PFSK-1 (cell line): ENCODE data around the gene ENPP6.

Source experiments
- FOXP2 ChIP-seq: optimal IDR thresholded peaks from 2 replicates; pipeline ENCODE3; 2011; ENCODE audit warnings: borderline replicate concordance, control low read depth, inconsistent platforms; ENCODE audit not compliant: insufficient read depth; ENCODE audit errors: extremely low read length, extremely low read depth
- POLR2AphosphoS5 ChIP-seq: IDR thresholded peaks from 2 replicates; pipeline ENCODE4 v1.6.1; 2012; ENCODE audit warnings: low read depth, mild to moderate bottlenecking, control low read depth, low read length, moderate library complexity
- SIN3A ChIP-seq: IDR thresholded peaks from 2 replicates; pipeline ENCODE4 v1.6.1; 2012; ENCODE audit warnings: mild to moderate bottlenecking, low read length, moderate library complexity, borderline replicate concordance; ENCODE audit not compliant: insufficient read depth
- TAF1 ChIP-seq: IDR thresholded peaks from 2 replicates; pipeline ENCODE4 v1.6.1; 2012; ENCODE audit warnings: low read length, control low read depth, borderline replicate concordance; ENCODE audit not compliant: insufficient read depth
- TF ChIP-seq, protein P1 (sequence below), 2 experiments: IDR thresholded peaks; 2 replicates each; pipeline versions ENCODE4 v1.6.1 to v1.8.0; 2011 to 2012; ENCODE audit warnings: low read depth in 2 of 2, low read length in 2 of 2, control low read depth in 1 of 2, inconsistent platforms in 1 of 2, mild to moderate bottlenecking in 1 of 2, moderate library complexity in 1 of 2; ENCODE audit not compliant: insufficient read depth in 1 of 2

Gene ENPP6

DNA sequence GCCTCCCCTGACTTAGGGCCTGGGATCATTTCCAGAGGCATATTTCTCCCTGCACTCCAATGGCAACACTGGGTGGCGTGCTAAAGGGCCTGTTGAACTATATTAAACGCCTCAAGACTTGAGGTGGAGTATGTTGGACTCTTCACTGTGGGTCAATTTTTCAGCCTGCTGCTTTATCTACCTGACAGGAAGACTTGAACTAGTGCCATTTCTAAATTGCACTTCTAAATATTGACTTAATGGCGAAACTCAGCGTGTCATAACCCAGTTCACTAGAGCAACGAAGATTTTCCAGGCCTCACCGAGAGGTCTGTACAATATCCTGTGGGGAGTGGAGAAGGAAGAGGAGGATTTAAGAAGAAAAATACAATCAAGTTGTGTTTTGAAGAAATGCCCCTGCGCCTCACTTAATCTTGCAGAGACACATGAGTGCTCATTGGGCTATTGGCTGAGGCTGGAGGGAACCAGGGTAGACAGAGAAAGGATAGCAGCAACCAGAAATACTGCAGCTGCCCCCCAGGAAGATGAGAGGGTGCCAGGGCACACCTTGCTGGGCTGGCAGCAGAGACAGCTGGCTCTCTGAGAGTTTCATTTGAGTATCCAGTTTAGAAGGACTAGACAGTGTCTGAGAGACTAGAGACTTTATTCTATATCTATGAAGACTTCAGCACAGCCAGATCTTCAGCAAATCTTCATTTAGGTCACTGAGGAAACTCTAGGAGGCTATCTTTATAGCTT, 67.4 kb downstream of the ENPP6 start:
- TF ChIP-seq SIN3A (no peak), TAF1 (no peak), POLR2AphosphoS5 (no peak), FOXP2 (no peak)
- TF ChIP-seq, protein P1, sequence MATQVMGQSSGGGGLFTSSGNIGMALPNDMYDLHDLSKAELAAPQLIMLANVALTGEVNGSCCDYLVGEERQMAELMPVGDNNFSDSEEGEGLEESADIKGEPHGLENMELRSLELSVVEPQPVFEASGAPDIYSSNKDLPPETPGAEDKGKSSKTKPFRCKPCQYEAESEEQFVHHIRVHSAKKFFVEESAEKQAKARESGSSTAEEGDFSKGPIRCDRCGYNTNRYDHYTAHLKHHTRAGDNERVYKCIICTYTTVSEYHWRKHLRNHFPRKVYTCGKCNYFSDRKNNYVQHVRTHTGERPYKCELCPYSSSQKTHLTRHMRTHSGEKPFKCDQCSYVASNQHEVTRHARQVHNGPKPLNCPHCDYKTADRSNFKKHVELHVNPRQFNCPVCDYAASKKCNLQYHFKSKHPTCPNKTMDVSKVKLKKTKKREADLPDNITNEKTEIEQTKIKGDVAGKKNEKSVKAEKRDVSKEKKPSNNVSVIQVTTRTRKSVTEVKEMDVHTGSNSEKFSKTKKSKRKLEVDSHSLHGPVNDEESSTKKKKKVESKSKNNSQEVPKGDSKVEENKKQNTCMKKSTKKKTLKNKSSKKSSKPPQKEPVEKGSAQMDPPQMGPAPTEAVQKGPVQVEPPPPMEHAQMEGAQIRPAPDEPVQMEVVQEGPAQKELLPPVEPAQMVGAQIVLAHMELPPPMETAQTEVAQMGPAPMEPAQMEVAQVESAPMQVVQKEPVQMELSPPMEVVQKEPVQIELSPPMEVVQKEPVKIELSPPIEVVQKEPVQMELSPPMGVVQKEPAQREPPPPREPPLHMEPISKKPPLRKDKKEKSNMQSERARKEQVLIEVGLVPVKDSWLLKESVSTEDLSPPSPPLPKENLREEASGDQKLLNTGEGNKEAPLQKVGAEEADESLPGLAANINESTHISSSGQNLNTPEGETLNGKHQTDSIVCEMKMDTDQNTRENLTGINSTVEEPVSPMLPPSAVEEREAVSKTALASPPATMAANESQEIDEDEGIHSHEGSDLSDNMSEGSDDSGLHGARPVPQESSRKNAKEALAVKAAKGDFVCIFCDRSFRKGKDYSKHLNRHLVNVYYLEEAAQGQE (IDR thresholded peaks at IDR 0.05; ENCODE audit: insufficient read depth in 1 of 2, low read depth in 2 of 2, low read length in 2 of 2): no peak

DNA sequence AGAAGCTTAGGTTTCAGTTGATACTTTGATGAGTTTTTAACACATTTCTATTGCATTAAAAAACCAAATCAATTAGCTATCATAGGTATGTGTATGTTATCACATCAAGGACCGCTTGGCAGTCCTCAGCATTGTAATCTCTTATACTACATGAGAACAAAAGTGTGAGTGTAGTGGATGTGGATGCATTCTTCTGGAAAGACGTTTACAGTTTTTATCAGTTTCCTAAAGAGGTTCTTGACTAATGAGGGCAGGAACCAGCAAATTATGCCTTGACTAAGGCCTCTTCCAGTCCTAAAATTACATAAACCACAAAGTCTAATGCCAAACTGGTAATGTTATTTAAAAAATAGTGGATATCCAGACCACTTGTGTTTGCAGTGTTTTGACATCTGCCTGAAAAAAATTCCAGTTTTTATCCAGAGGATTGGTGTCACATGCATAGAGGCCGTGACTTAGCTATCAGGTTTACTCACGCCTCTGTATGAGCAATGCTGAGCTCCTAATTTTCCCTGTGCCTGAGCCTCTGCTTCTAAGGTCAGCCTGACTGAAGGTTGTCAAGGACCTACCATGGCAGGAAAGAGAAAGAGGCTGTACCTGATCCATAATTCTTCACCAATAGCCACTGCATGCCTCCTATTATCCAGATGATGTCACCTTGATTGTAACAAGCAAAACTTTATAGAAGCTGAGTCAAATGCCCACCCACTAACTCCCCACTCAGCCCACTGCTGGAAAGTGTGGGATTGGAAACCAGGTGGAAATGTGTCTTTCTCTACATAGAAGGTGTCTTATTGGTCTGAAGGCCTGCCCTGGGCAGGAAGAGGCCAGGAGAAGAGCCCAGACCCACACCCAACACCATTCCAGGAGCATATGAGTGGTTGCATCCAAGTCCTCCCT, 68.7 kb downstream of the ENPP6 start:
- TF ChIP-seq POLR2AphosphoS5 (no peak), SIN3A (no peak), FOXP2 (no peak)
- TF ChIP-seq, protein P1 (IDR thresholded peaks at IDR 0.05; ENCODE audit: insufficient read depth in 1 of 2, low read depth in 2 of 2, low read length in 2 of 2): no peak

DNA sequence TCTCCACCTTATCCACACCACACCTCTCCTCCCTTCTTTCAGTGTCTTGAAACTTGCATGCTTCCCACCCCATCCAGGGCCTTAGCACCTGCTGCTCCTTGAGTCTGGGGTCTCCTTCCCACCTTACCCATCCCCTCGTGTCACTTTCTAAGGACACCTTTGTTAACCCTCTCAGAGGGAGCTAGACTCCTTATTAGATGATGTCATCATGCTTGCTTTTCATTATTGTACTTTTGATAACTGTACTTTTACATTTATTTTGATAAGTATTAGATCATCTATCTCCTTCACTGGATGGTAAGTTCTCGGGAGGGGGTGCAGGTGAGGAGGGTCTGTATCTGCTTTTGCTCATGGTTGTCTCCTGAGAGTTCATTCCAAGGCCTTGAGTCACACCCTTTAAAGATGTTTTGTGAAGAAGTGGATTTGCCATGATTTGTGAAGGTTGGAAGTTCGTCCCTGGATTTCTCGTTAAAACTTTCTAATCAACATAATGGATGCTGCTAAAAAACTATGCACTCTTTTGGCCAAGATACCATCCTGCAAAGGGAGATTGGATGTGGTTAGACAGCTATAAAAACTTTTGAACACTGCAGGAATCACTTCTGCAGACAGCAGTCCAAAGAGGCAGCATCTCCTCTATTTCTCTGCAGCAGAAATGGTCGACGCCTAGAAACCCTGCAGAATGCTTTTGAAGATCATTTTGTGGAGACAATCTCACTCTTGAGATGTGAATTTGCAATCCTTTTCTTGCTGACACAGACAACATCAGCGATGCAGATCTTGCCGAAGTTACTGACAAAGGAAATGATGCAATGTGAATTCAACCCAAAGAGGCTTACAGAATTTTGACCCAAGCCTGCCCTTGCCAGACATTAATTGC, 69.6 kb downstream of the ENPP6 start:
- TF ChIP-seq POLR2AphosphoS5 (no peak), SIN3A (no peak), FOXP2 (no peak), TAF1 (no peak)
- TF ChIP-seq, protein P1 (IDR thresholded peaks at IDR 0.05; ENCODE audit: insufficient read depth in 1 of 2, low read depth in 2 of 2, low read length in 2 of 2): no peak

DNA sequence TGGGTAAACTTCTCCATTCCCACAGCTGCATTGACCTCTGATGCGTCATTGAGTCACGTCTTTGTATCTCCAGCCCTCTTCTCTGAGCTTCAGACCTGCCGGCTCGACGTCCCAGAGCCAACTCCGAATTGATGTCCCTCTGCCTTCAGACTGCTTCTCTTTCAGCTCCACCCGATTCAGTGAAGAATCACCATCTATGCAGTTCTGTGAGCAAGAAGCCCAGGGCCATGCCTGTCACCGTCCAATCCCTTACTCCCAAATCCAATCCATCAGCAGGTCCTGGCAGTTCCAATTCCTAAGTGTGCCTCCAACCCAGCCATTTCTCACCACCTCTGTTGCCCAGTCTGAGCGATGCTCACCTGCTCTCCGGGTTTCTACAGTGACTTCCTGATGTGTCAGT, 70.7 kb downstream of the ENPP6 start:
- TF ChIP-seq, protein P1 (IDR thresholded peaks at IDR 0.05; ENCODE audit: insufficient read depth in 1 of 2, low read depth in 2 of 2, low read length in 2 of 2): no peak
- TF ChIP-seq FOXP2 (no peak), TAF1 (no peak), SIN3A (no peak), POLR2AphosphoS5 (no peak)
